DMS 273 (cell line): ENCODE data around the gene CMC4.

ENCODE experiments used
- DNase-seq: peaks from one replicate; lab custom pipeline; 2025; ENCODE audit not compliant: unreplicated experiment; lab: John Stamatoyannopoulos, UW

The CMC4 gene, protein sequence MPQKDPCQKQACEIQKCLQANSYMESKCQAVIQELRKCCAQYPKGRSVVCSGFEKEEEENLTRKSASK

GRCh38 chrX:155070975-155071693 lies at the start of gene CMC4, which contains the start of the genes BRCC3 and MTCP1:
Gene CMC4 (minus strand): TSS chrX:155071136. CDS start chrX:155064023, 7,113 bp downstream.
Gene BRCC3 (plus strand): TSS chrX:155071508. CDS start chrX:155071528, 20 bp downstream.
Gene MTCP1 (minus strand): TSS chrX:155071136. CDS start chrX:155066010, 5,126 bp downstream.
- peak; percentile 97 for DNase-seq

- DNase-seq = no peak
These were observed 44.4 kb upstream of the CMC4 start for GRCh38 chrX:155115174-155115819.

GRCh38 chrX:155113097-155113496 lies 42.2 kb upstream of the CMC4 start:
- DNase-seq = no peak

DNA sequence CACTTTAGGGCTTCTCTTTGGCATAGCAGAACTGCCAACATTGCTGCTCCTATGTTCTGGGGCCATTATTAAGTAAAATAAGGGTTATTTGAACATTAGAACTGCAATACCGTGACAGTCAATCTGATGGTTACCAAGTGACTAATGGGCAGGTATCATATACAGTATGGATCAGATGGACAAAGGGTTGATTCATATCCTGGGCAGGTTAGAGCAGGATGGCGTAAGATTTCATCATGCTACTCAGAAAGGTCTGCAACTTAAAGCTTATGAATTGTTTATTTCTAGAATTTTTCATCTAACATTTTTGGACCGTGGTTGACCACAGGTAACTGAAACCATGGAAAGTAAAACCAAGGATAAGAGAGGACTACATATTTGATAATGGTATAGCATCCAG lies 41.2 kb upstream of the CMC4 start:
- no peak for DNase-seq

DNA sequence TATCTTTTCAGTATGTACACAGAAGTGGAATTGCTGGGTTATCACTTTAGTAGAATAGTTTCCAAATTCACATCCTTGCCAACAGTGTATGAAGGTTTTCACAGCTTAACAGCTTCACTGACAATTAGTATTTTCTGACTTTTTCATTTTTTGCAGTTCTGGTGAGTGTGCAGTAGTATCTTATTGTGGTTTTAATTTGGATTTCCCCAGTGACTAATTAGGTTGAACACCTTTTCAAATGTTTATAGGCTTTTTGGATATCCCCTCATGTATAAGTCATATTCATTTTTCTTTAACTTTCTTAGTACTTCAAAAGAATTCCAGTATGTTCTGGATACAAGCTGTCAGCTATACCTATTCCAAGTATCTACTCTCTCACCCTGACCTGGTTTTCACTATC lies 37.5 kb upstream of the CMC4 start:
- no peak for DNase-seq

GRCh38 chrX:155105919-155106318 lies 35.0 kb upstream of the CMC4 start:
- DNase-seq = no peak

DNA sequence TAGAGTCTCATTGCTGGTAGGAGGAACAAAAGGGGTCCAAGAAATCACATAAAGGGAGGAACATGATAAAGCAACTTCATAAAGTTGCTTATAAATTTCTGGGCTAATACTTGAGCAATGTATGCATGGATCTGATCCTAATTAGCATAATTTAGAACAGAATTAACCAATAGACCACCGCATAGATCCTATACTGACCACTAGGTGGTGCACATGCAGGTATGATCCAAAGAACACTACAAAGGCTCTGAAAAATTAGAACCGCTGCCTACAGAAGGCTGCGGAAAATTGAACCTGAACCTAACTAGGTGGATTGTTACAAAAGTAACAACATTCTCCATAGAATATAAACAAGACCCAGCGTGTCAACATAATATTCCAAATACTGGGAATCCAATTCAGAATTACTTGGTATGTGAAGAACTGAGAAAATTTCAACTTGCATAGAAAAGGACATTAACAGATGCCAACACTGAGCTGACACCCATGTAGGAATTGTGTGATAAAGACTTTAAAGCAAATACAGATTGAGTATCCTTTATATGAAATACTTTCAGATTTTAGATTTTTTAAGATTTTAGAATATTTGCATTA lies 23.6 kb upstream of the CMC4 start:
- DNase-seq = peak; percentile 69

- no peak for DNase-seq
These were observed 16.2 kb upstream of the CMC4 start for GRCh38 chrX:155086961-155087735.

GRCh38 chrX:155086202-155086840 lies 15.4 kb upstream of the CMC4 start:
- DNase-seq = peak; percentile 78

GRCh38 chrX:155071694-155072280 lies 851 bp upstream of the CMC4 start:
- DNase-seq = peak; percentile 63

GRCh38 chrX:155070663-155070974 lies 317 bp downstream of the CMC4 start:
- DNase-seq = no peak

DNA sequence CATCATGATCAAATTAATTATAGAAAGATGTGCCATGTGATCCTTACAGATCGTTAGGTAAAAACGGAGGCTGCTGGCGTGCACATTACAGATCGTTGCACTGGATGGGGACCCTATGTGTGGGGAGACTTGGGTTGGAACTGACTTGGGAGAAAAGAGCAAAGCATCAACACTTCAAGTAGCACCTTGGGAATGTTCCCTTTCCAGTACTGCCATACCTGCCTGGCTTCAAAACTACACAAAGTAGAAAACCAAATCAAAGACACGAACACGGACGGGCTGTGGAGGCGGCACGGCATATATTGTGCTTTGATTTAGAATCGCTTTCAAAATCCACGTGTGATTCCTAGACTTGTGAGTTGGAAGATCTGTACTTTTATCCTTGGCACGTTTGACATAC lies 898 bp downstream of the CMC4 start:
- DNase-seq = peak; percentile 44

GRCh38 chrX:155069414-155069813 lies 1.5 kb downstream of the CMC4 start:
- no peak for DNase-seq

- DNase-seq = no peak
These were observed 2.8 kb downstream of the CMC4 start for GRCh38 chrX:155068165-155068564.

GRCh38 chrX:155065035-155065734 lies 5.8 kb downstream of the CMC4 start:
- no peak for DNase-seq

- DNase-seq = no peak
These were observed 9.2 kb downstream of the CMC4 start for GRCh38 chrX:155061760-155062159.

DNA sequence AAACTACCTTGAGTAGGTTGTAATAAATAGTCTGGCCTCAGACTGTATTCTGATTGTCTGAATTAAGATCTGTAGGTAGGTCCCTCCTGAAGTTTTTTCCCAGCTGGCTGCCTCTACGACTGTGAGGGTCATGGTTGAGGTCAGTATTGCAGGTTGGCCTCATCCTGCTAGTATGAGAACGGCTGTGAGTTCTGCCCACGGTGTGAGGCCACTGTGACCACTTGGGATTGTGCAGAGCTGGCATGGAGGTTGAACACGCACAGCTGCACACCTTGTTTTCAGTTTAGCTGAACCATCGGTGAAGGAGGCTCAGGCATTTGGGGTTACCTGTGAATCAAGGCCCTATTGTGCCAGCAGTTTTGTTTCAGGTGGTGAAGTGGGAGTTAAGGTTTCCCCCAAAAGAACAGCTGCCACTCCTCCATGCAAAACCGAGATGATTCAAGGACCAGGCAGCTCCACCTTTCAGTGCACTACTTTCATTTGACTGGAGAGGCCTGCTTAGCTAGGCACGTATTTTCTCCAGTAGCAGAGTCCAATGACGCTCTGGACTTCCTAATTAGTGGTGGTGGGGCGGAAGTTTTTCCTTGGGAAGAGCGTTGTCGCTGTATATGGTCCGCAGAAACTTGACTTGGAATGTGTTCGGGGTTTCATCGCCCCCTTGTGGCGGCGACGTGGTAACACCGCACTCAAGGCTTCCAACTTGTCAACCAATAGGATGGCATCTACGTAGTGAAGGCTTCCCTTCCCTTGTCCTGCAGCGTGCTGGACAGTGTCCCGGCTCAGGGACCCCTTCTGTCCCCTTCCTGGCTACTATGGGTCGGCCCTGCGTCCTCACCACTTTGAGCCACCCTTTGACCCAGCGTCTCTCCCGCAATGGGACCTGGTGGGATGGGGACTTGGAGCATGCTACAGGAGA lies 13.8 kb downstream of the CMC4 start:
- DNase-seq = peak; percentile 64

- no peak for DNase-seq
These were observed 14.5 kb downstream of the CMC4 start for GRCh38 chrX:155056471-155056870.

- no peak for DNase-seq
These were observed 15.4 kb downstream of the CMC4 start for GRCh38 chrX:155055494-155055893.
